SK-N-MC (cell line): Measurements from ENCODE around the gene KCNK15.

Source experiments
- EZH2 ChIP-seq: fragments of 200-600 bp; sonication (generic); IDR thresholded peaks from one replicate; pipeline ENCODE4 v1.6.1; 2017; ENCODE audit warnings: antibody characterized with exemption
- FOXP2 ChIP-seq: optimal IDR thresholded peaks from 2 replicates; pipeline ENCODE3; 2011; ENCODE audit warnings: mild to moderate bottlenecking, moderate library complexity; ENCODE audit not compliant: insufficient read depth; ENCODE audit errors: extremely low read length, control extremely low read depth
- POLR2AphosphoS5 ChIP-seq: IDR thresholded peaks from 2 replicates; pipeline ENCODE4 v1.6.1; 2012; ENCODE audit warnings: mild to moderate bottlenecking, low read depth, low read length, borderline replicate concordance

DNA sequence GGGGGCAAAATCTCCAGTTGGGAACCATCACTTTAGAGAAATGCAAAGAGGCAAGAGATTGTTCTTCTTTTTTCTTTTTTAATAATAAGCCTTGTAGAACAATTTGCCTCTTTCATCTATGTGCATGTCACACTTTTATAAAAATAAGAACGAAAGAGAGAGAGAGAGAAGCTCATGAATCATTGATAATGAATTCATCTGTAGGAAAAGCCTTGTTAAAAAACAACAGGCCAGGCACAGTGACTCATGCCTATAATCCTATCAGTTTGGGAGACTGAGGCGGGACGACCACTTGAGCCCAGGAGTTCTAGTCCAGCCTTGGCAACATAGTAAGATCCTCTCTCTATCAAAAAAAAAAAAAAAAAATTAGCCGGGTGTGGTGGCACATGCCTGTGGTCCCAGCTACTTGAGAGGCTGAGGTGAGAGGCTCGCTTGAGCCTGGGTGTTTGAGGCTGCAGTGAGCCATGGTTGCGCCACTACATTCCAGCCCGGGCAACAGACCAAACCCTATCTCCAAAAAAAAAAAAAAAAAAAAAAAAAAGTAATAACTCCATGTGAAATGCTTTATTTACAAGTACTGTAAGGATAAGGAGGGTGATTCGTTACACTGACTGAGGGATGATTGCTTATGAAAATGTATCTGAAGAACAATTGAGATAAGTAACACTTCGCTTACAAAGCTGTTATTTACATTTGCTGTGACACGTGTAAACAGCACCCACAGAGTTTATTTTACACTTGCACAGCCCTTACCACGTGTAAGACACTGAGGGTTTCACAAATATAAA is 24.5 kb upstream of the KCNK15 start:
- TF ChIP-seq POLR2AphosphoS5 (no peak), EZH2 (no peak), FOXP2 (no peak)
